WERI-Rb-1 (cell line): ENCODE results near the gene DEAF1.

Experiments
- DNase-seq: peaks from one replicate; pipeline ENCODE4 v3.0.0-alpha.2; 2020
- H3K27ac ChIP-seq: fragments of 250-450 bp; sonication (Bioruptor Pico); 2 replicates; pipeline ENCODE4 v1.5.1; 2020; ENCODE audit warnings: mild to moderate bottlenecking, moderate library complexity
- H3K27me3 ChIP-seq: fragments of 250-450 bp; sonication (Bioruptor Pico); 2 replicates; pipeline ENCODE4 v1.5.1; 2021; ENCODE audit warnings: mild to moderate bottlenecking, low read depth, moderate library complexity; ENCODE audit not compliant: insufficient read depth, severe bottlenecking
- H3K36me3 ChIP-seq: fragments of 250-450 bp; sonication (Bioruptor Pico); 2 replicates; pipeline ENCODE4 v1.5.1; 2020; ENCODE audit warnings: mild to moderate bottlenecking, moderate library complexity
- H3K4me3 ChIP-seq: 2 replicates; pipeline ENCODE4 v1.5.1; 2011; ENCODE audit warnings: low read depth, mild to moderate bottlenecking, control low read depth, low read length
- H3K9me3 ChIP-seq: fragments of 250-450 bp; sonication (Bioruptor Pico); 2 replicates; pipeline ENCODE4 v1.5.1; 2021; ENCODE audit warnings: mild to moderate bottlenecking, moderate library complexity; ENCODE audit not compliant: severe bottlenecking
- CTCF ChIP-seq: IDR thresholded peaks from 2 replicates; pipeline ENCODE4 v1.5.1; 2011; ENCODE audit warnings: low read depth, mild to moderate bottlenecking, control low read depth, inconsistent platforms, low read length

DEAF1 gene

GRCh38 chr11:698493-699115, 3.6 kb upstream of the DEAF1 start:
- Histone ChIP-seq H3K27ac (no peak overlapping the region), H3K4me3 (no peak overlapping the region), H3K9me3 (no peaks in the 10 kb centered on the region), H3K36me3 (peaks cover 3% of the 10 kb centered on the region; the same call in 1 of the 2 replicates), H3K27me3 (no peaks in the 10 kb centered on the region)
- DNase-seq: no peak
- no peak for TF ChIP-seq CTCF

DNA sequence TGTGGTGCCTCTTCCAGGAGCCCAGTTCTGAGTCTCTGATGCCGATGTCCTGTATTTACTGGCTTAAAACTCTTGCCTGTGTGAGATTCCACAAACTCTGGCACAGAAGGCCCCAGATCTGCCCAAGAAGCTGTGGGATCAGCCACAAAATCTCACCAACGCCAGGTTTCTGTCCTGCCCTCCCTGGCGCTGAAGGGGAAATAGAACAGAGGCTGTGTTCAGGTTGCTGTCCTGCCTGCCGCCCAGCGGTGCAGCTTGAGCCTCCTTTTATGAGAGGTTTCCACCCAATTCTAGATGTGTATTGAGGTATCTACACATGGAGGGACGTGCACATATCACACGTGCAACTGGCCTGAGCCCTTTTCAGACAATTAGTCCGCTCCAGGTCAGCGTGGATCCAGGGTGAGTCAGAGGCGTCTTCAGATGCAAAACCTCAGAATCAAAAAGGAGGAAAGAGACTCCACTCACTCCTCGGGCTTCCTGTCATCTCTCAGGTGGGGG, 2.8 kb upstream of the DEAF1 start:
- no peak overlapping the region for H3K27ac ChIP-seq
- peaks cover 3% of the 10 kb centered on the region for H3K36me3 ChIP-seq
- no peak for DNase-seq
- TF ChIP-seq CTCF: no peak
- H3K27me3 ChIP-seq: no peaks in the 10 kb centered on the region
- no peak overlapping the region for H3K4me3 ChIP-seq
- H3K9me3 ChIP-seq: no peaks in the 10 kb centered on the region

GRCh38 chr11:696955-697491, 2.0 kb upstream of the DEAF1 start:
- no peak overlapping the region for H3K4me3 ChIP-seq
- H3K36me3 ChIP-seq: peaks cover 3% of the 10 kb centered on the region
- no peaks in the 10 kb centered on the region for H3K9me3 ChIP-seq
- DNase-seq: no peak
- H3K27me3 ChIP-seq: no peaks in the 10 kb centered on the region
- no peak overlapping the region for H3K27ac ChIP-seq
- no peak for TF ChIP-seq CTCF

DNA sequence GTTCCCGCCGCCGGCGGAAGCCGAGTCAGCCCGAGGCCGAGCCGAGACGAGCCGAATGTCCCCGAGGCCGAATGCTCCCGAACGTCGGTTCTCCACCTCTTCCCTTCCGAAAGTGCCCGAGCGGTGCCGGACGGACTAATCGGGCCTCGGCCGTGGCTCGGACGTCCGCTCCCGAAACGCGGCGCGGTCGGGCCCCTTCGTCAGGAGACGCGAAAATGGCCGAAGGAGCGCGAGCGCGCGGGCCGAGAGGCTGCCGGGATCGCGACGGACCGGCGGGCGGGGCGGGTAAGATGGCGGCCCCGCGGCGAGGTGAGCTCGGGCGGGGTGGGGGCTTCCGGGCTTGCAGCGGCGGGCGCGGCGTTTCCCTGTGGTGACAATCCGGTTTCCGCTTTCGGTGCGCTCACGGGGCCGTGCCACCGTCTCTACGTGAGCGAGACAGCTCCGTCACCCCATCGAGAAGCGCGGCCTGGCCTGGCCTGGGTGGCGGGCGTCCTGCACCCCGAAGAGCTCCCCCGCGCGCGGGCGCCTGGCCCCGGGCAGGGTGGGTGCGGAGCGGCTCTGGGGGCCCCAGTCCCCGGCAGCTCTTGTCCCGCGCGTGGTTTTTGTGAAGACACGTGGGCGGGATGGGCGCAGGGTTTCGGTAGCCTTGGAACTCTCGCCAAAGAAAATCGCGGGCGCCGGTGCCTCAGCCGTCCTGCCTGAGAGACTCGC, 671 bp upstream of the DEAF1 start, which contains the start of gene TMEM80:
Gene TMEM80 (plus strand): TSS at position 279 of the 711 bp plus-strand sequence. CDS start 12 bp downstream, at position 291.
- Histone ChIP-seq H3K36me3 (peaks cover 9% of the 10 kb centered on the region), H3K27ac (peak within 1 kb of the TSS; percentile 100), H3K9me3 (no peaks in the 10 kb centered on the region), H3K4me3 (peak within 1 kb of the TSS; percentile 82), H3K27me3 (no peaks in the 10 kb centered on the region)
- DNase-seq: peak; percentile 98
- no peak for TF ChIP-seq CTCF

DNA sequence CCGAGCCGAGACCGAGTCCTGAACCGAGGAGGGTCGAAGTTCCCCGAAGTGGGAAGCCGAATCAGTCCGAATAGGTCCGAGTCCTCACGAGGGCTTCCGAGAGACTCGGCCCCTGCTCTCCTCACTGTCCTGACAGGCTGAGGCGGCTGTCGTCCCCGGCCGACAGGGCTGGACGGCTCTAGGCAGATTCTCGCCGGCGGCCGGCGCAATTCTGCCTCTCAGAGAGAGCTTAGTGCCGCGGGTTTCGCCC, 191 bp upstream of the DEAF1 start:
- Histone ChIP-seq H3K27ac (peak overlapping the region; percentile 100), H3K36me3 (peaks cover 13% of the 10 kb centered on the region), H3K9me3 (no peaks in the 10 kb centered on the region), H3K27me3 (no peaks in the 10 kb centered on the region), H3K4me3 (peak overlapping the region; percentile 82)
- no peak for TF ChIP-seq CTCF
- no peak for DNase-seq
